B cell (primary cell): ENCODE measurements around the gene TSPAN32. TPM values are rescaled to one million over a fixed set of nuclear protein-coding genes. Genes with fewer than 3 reads are reported as not detected.

Source experiments
- ATAC-seq: fragments of 200-7000 bp; cut with Tn5 transposase; one replicate; pipeline ENCODE4 v1.10.0; 2021; ENCODE audit warnings: low read depth, mild to moderate bottlenecking, moderate number of reproducible peaks, moderate library complexity
- CTCF ChIA-PET: fragments of 350-600 bp; sonication (Branson Sonifier 250); formaldehyde crosslinking; loops from one replicate; lab custom pipeline; 2021; ENCODE audit warnings: antibody characterized with exemption, inconsistent platforms; lab: Charles Lee
- POLR2A ChIA-PET: fragments of 350-600 bp; sonication (Branson Sonifier 250); formaldehyde crosslinking; loops from one replicate; lab custom pipeline; 2021; ENCODE audit warnings: antibody characterized with exemption; lab: Charles Lee
- DNase-seq: peaks from one replicate; pipeline ENCODE4 v3.0.0; 2013
- H2AFZ ChIP-seq: 2 replicates; pipeline ENCODE4 v1.6.1; 2012; ENCODE audit warnings: mild to moderate bottlenecking, low read depth, low read length; ENCODE audit not compliant: insufficient read depth, poor library complexity, severe bottlenecking
- H3K27ac ChIP-seq, 2 donors: 1 replicate in 1 of 2; 2 replicates in 1 of 2; pipeline ENCODE4 v1.5.1; 2012 to 2013; ENCODE audit warnings: low read length in 2 of 2, mild to moderate bottlenecking in 2 of 2, moderate library complexity in 1 of 2
- H3K27me3 ChIP-seq, 4 experiments: fragments of 200-600 bp in 1 of 4; sonication (generic) in 1 of 4; replicated peaks in 1 of 4; 1 replicate in 2 of 4; 2 replicates in 2 of 4; pipeline versions ENCODE4 v1.6.1 to v1.7.0; 2013 to 2016; ENCODE audit warnings: low read length in 3 of 4, mild to moderate bottlenecking in 2 of 4, mixed read lengths in 1 of 4, moderate library complexity in 1 of 4; ENCODE audit not compliant: insufficient read depth in 4 of 4, control insufficient read depth in 3 of 4; ENCODE audit errors: control extremely low read depth in 1 of 4
- H3K36me3 ChIP-seq, 2 experiments: replicated peaks in 1 of 2; 1 replicate in 1 of 2; 2 replicates in 1 of 2; pipeline versions ENCODE4 v1.6.1 to v1.7.1; 2013; ENCODE audit warnings: low read length in 1 of 2; ENCODE audit not compliant: insufficient read depth in 2 of 2, control insufficient read depth in 1 of 2; ENCODE audit errors: control extremely low read depth in 1 of 2, extremely low read depth in 1 of 2
- H3K4me1 ChIP-seq, 2 donors: fragments of 200-600 bp in 1 of 2; sonication (generic) in 1 of 2; 1 replicate in 1 of 2; 2 replicates in 1 of 2; pipeline versions ENCODE4 v1.5.1 to v1.6.1; 2013 to 2017; ENCODE audit warnings: low read length in 2 of 2; ENCODE audit not compliant: control insufficient read depth in 2 of 2, insufficient read depth in 2 of 2
- H3K4me2 ChIP-seq: replicated peaks from 2 replicates; pipeline ENCODE3; 2012; ENCODE audit warnings: mild to moderate bottlenecking, low read depth, low read length; ENCODE audit not compliant: poor library complexity, severe bottlenecking
- H3K4me3 ChIP-seq, 5 experiments: fragments of 200-600 bp in 1 of 5; sonication (generic) in 1 of 5; 1 replicate in 3 of 5; 2 replicates in 2 of 5; pipeline versions ENCODE4 v1.5.1 to v1.7.0; 2011 to 2016; ENCODE audit warnings: low read length in 4 of 5, mild to moderate bottlenecking in 4 of 5, low read depth in 2 of 5, control low read depth in 1 of 5, moderate library complexity in 1 of 5; ENCODE audit not compliant: insufficient read depth in 1 of 5; ENCODE audit errors: control extremely low read depth in 1 of 5, extremely low read depth in 1 of 5
- H3K79me2 ChIP-seq: fragments of 200-600 bp; sonication (generic); one replicate; pipeline ENCODE4 v1.6.0; 2016; ENCODE audit warnings: low read length; ENCODE audit not compliant: control insufficient read depth, insufficient read depth
- H3K9ac ChIP-seq: fragments of 200-600 bp; sonication (generic); 2 replicates; pipeline ENCODE4 v1.6.1; 2017; ENCODE audit warnings: mild to moderate bottlenecking, low read length, moderate library complexity
- H3K9me3 ChIP-seq, 3 donors: one replicate each; pipeline versions ENCODE4 v1.6.1 to v1.7.1; 2013; ENCODE audit warnings: low read length in 2 of 3; ENCODE audit not compliant: control insufficient read depth in 2 of 3, insufficient read depth in 1 of 3; ENCODE audit errors: control extremely low read depth in 1 of 3
- H4K20me1 ChIP-seq: 2 replicates; pipeline ENCODE4 v1.6.0; 2012; ENCODE audit warnings: mild to moderate bottlenecking, low read length; ENCODE audit not compliant: insufficient read depth, control insufficient read depth, poor library complexity, severe bottlenecking
- H3K27ac Mint-ChIP-seq: one replicate; pipeline ENCODE4 v1.8.0; 2021; ENCODE audit warnings: mixed read lengths
- H3K27me3 Mint-ChIP-seq: one replicate; pipeline ENCODE4 v1.8.0; 2021; ENCODE audit warnings: mixed read lengths
- H3K4me1 Mint-ChIP-seq: one replicate; pipeline ENCODE4 v1.8.0; 2021; ENCODE audit warnings: mixed read lengths
- H3K4me3 Mint-ChIP-seq: one replicate; pipeline ENCODE4 v1.8.0; 2021; ENCODE audit warnings: mixed read lengths
- H3K9me3 Mint-ChIP-seq: one replicate; pipeline ENCODE4 v1.8.0; 2022; ENCODE audit warnings: mixed read lengths; ENCODE audit not compliant: insufficient read depth
- CTCF ChIP-seq: fragments of 200-600 bp; IDR thresholded peaks from one replicate; pipeline ENCODE4 v1.8.0; 2022; ENCODE audit warnings: antibody characterized with exemption, mild to moderate bottlenecking
- EZH2 ChIP-seq: IDR thresholded peaks from 2 replicates; pipeline ENCODE4 v1.6.1; 2012; ENCODE audit warnings: borderline replicate concordance, low read depth, mild to moderate bottlenecking, moderate library complexity, low read length; ENCODE audit not compliant: insufficient read depth, poor library complexity, severe bottlenecking
- WGBS: methylation state at CpG from one replicate; pipeline ENCODE4 v1.1.5; 2013; ENCODE audit warnings: missing lambda C conversion rate; ENCODE audit not compliant: insufficient coverage; 5-methylcytosine and 5-hydroxymethylcytosine counted together
- intact Hi-C: fragments of 100-400 bp; cut with micrococcal nuclease; formaldehyde crosslinking; loops from one replicate; pipeline ENCODE4 v1.10.0; 2022
- polyA plus RNA-seq: library from polyadenylated mRNA; depleted of rRNA; stranded (reverse); fragments of >200 nt; gene quantifications from 2 replicates; pipeline ENCODE4 v1.2.3, GENCODE V29; 2012
- total RNA-seq, 2 donors: library from RNA; stranded (reverse); fragments of 120-200 nt in 1 of 2; gene quantifications; 1 replicate in 1 of 2; 2 replicates in 1 of 2; pipeline versions ENCODE4 v1.2.3 to v1.2.4, GENCODE V29; 2013 to 2022

The TSPAN32 gene
- total and polyA plus RNA-seq, 2 donors (not counting 1 experiment from before 2014, with no cell fraction given) = 22.2 to 75.9 TPM

DNA sequence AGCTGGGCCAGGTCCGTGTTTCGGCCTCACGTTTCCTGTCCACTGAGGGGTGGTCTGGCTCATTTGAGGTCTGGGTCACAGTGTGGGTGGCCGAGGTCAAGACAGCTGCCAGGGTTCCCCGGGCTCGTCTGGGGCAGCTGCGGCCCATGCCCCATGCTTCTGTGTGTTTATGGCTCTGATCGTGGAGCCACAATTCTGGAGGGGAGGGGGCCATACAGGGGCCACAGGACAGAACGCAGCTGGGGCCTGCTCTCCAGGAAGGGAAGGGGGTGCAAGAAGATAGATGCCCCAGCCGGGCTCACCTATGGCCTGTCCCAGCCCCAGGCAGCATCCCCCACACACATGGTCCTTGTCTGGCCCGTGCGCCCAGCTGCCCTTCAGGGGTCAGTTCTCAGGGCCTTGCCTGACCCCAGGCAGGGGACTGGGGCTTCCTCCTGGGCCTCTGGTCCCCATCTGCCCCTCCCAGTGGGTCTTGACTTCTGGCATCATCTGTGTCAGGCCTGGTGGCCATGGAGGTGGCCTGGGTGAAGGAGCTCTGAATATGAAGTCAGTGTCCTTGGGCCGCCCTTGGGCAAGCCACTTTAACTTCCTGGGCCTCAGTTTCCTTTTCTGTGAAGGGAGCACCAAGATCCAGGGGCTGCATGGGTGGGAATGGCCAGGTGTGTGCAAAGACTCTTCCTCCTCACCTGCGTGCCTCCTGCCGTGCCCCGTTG is 8.4 kb downstream of the TSPAN32 start:
- Histone ChIP-seq H3K4me1 (peaks cover 12 to 17% of the 10 kb centered on the region in 2 donors), H4K20me1 (no peaks in the 10 kb centered on the region), H3K36me3 (no peaks in the 10 kb centered on the region), H3K27ac (no peak overlapping the region), H3K4me2 (no peak overlapping the region), H3K27me3 (no peaks in the 10 kb centered on the region), H3K79me2 (peaks cover 6% of the 10 kb centered on the region), H2AFZ (no peak overlapping the region), H3K9ac (no peak overlapping the region), H3K4me3 (no peak overlapping the region), H3K9me3 (no peaks in the 10 kb centered on the region)
- no peak for DNase-seq
- no peak for TF ChIP-seq CTCF
- TF ChIP-seq EZH2 = no peak
- CTCF ChIA-PET = interaction anchor here (1.1 to 15.0 kb wide), 3 partner anchors 8 to 221 kb away, joined by 4 to 583 read pairs (median 7); partner anchors contain the start of genes C11orf21 and TSPAN32
- WGBS = 86% methylated on average over 14 of the region's 16 CpGs
- POLR2A ChIA-PET = interaction anchor here (1.4 kb wide), 1 partner anchor 68 kb away, joined by 3 read pairs; no protein-coding TSS in a partner anchor
- no peak for ATAC-seq
- H3K27me3 Mint-ChIP-seq = no peaks in the 10 kb centered on the region
- intact Hi-C loops = no loop called here
- H3K9me3 Mint-ChIP-seq = no peaks in the 10 kb centered on the region
- no peak overlapping the region for H3K27ac Mint-ChIP-seq
- peaks cover 13% of the 10 kb centered on the region for H3K4me1 Mint-ChIP-seq
- no peak overlapping the region for H3K4me3 Mint-ChIP-seq

DNA sequence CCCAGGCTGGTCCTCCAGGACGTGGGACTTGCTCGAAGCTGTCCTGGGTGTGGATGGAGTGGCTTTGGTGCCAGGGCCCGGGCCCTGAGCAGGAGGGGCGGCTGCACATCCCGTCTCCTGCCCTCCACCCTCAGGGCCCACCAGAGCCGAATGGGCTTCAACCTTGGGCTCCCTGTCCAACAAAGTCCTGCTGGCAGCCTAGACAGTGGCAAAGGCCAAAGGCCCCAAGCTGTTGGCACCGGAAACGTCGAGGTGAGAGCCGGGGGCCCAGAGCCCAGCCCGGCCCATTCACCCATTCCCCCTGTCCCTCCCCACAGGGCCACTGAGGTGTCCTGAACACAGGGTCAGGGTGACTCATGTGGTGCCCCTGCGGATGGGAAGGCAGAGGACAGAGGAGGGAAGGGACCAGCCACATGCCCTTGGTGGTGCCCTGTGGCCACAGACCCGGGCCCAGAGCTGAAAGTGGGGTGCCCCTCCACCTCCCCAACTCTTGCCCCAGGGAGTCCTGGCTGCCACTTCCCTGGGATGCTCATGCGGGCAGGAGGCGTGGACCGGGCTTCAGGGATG is 9.1 kb downstream of the TSPAN32 start:
- H3K79me2 ChIP-seq = peaks cover 2% of the 10 kb centered on the region
- H3K4me2 ChIP-seq = no peak overlapping the region
- peaks cover 6 to 12% of the 10 kb centered on the region in 2 donors for H3K4me1 ChIP-seq
- no peaks in the 10 kb centered on the region for H3K9me3 ChIP-seq
- 90% methylated on average over 11 of the region's 16 CpGs for WGBS
- H3K4me3 ChIP-seq = no peak overlapping the region
- POLR2A ChIA-PET = interaction anchor here (1.4 kb wide), 1 partner anchor 67 kb away, joined by 3 read pairs; no protein-coding TSS in a partner anchor
- TF ChIP-seq CTCF (no peak), EZH2 (no peak)
- no peak overlapping the region for H3K9ac ChIP-seq
- no peak for DNase-seq
- Mint-ChIP-seq H3K27me3 (no peaks in the 10 kb centered on the region), H3K4me3 (no peak overlapping the region), H3K9me3 (no peaks in the 10 kb centered on the region), H3K4me1 (peaks cover 7% of the 10 kb centered on the region), H3K27ac (no peak overlapping the region)
- no peaks in the 10 kb centered on the region for H4K20me1 ChIP-seq
- CTCF ChIA-PET = interaction anchor here (0.6 to 15.0 kb wide), 4 partner anchors 9 to 220 kb away, joined by 3 to 583 read pairs (median 6); partner anchors contain the start of genes C11orf21 and TSPAN32
- H3K27ac ChIP-seq = no peak overlapping the region
- no peaks in the 10 kb centered on the region for H3K36me3 ChIP-seq
- ATAC-seq = no peak
- H3K27me3 ChIP-seq = no peaks in the 10 kb centered on the region
- intact Hi-C loops = no loop called here
- no peak overlapping the region for H2AFZ ChIP-seq
